ENCODE measurements around the gene FRMD3. TPM values are rescaled to one million over a fixed set of nuclear protein-coding genes. Genes with fewer than 3 reads are reported as not detected.

FRMD3 gene
- total RNA-seq, 1 donor from 2014 or later = 0.59 TPM

- no peaks in the 10 kb centered on the region for H3K36me3 Mint-ChIP-seq (ENCODE audit: low read depth, unreplicated experiment)
Observed at GRCh38 chr9:83538890-83539238, 663 bp upstream of the FRMD3 start.

GRCh38 chr9:83537331-83538171, 650 bp downstream of the FRMD3 start:
- H3K4me1 Mint-ChIP-seq (ENCODE audit: unreplicated experiment) = peaks cover 21% of the 10 kb centered on the region
- DNase-seq (ENCODE audit: low spot score) = no peak
- H3K36me3 Mint-ChIP-seq (ENCODE audit: low read depth, unreplicated experiment) = no peaks in the 10 kb centered on the region
- no peaks in the 10 kb centered on the region for H3K9me3 Mint-ChIP-seq (ENCODE audit: unreplicated experiment)
- TF ChIP-seq, protein P1, sequence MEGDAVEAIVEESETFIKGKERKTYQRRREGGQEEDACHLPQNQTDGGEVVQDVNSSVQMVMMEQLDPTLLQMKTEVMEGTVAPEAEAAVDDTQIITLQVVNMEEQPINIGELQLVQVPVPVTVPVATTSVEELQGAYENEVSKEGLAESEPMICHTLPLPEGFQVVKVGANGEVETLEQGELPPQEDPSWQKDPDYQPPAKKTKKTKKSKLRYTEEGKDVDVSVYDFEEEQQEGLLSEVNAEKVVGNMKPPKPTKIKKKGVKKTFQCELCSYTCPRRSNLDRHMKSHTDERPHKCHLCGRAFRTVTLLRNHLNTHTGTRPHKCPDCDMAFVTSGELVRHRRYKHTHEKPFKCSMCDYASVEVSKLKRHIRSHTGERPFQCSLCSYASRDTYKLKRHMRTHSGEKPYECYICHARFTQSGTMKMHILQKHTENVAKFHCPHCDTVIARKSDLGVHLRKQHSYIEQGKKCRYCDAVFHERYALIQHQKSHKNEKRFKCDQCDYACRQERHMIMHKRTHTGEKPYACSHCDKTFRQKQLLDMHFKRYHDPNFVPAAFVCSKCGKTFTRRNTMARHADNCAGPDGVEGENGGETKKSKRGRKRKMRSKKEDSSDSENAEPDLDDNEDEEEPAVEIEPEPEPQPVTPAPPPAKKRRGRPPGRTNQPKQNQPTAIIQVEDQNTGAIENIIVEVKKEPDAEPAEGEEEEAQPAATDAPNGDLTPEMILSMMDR (IDR thresholded peaks at IDR 0.05; ENCODE audit: unreplicated experiment) = no peak
- H3K27me3 Mint-ChIP-seq (ENCODE audit: unreplicated experiment) = peaks cover 14% of the 10 kb centered on the region
- H3K4me3 Mint-ChIP-seq (ENCODE audit: unreplicated experiment) = no peak overlapping the region
- H3K27ac Mint-ChIP-seq (ENCODE audit: unreplicated experiment) = no peak overlapping the region

More at GRCh38 chr9:83538890-83539238, 663 bp upstream of the FRMD3 start:
- DNase-seq (ENCODE audit: low spot score) = no peak
- peak overlapping the region; percentile 34 for H3K4me3 Mint-ChIP-seq (ENCODE audit: unreplicated experiment)
- no peaks in the 10 kb centered on the region for H3K9me3 Mint-ChIP-seq (ENCODE audit: unreplicated experiment)
- no peak overlapping the region for H3K27ac Mint-ChIP-seq (ENCODE audit: unreplicated experiment)
- TF ChIP-seq, protein P1 (IDR thresholded peaks at IDR 0.05; ENCODE audit: unreplicated experiment) = peak; percentile 1
- peaks cover 21% of the 10 kb centered on the region for H3K4me1 Mint-ChIP-seq (ENCODE audit: unreplicated experiment)
- peaks cover 14% of the 10 kb centered on the region for H3K27me3 Mint-ChIP-seq (ENCODE audit: unreplicated experiment)

DNA sequence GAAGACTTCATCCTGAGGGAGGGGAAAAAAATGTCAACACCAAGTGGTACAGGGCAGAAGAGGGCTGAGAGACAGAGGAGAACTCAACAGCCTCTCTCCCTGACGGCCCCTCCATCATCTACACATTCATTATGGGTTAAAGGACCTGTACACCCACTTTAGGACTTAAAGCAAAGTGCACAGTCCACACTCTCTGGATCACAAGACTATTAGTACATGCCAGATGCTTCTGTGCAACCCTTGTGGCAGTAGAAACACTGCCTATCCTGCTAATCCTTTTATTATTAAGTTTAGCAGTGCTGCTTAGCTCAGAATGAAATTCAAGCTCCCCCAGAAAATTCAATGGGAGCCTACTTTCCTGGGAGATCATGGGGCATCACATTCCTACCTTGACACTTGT, 1.9 kb downstream of the FRMD3 start:
- TF ChIP-seq, protein P1 (IDR thresholded peaks at IDR 0.05; ENCODE audit: unreplicated experiment) = no peak
- peaks cover 14% of the 10 kb centered on the region for H3K27me3 Mint-ChIP-seq (ENCODE audit: unreplicated experiment)
- H3K4me3 Mint-ChIP-seq (ENCODE audit: unreplicated experiment) = no peak overlapping the region
- no peaks in the 10 kb centered on the region for H3K36me3 Mint-ChIP-seq (ENCODE audit: low read depth, unreplicated experiment)
- DNase-seq (ENCODE audit: low spot score) = no peak
- no peaks in the 10 kb centered on the region for H3K9me3 Mint-ChIP-seq (ENCODE audit: unreplicated experiment)
- H3K4me1 Mint-ChIP-seq (ENCODE audit: unreplicated experiment) = peaks cover 21% of the 10 kb centered on the region
- H3K27ac Mint-ChIP-seq (ENCODE audit: unreplicated experiment) = no peak overlapping the region

GRCh38 chr9:83535736-83536135, 2.5 kb downstream of the FRMD3 start:
- Mint-ChIP-seq H3K4me3 (ENCODE audit: unreplicated experiment) (no peak overlapping the region), H3K27me3 (ENCODE audit: unreplicated experiment) (peaks cover 14% of the 10 kb centered on the region), H3K4me1 (ENCODE audit: unreplicated experiment) (peaks cover 21% of the 10 kb centered on the region), H3K9me3 (ENCODE audit: unreplicated experiment) (no peaks in the 10 kb centered on the region), H3K27ac (ENCODE audit: unreplicated experiment) (no peak overlapping the region), H3K36me3 (ENCODE audit: low read depth, unreplicated experiment) (no peaks in the 10 kb centered on the region)
- TF ChIP-seq, protein P1 (IDR thresholded peaks at IDR 0.05; ENCODE audit: unreplicated experiment) = no peak
- no peak for DNase-seq (ENCODE audit: low spot score)

DNA sequence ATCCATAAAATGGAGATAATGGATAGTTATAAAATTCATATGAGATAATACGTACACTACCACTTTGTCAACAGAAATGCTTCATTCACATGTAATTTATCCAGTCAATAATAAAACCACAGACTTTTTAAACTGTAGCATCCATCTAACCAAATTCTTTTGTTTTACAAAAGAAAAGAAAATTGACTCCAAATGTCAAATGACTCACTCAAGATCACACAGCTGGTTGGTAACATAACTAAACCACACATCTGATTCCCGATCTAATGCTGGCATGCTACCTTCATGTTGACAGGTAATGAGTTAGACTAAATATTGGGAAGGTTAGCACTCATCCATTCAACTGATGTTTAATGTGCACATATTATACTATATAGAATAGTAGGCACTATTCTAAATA, 4.9 kb downstream of the FRMD3 start:
- peaks cover 16% of the 10 kb centered on the region for H3K4me1 Mint-ChIP-seq (ENCODE audit: unreplicated experiment)
- DNase-seq (ENCODE audit: low spot score) = no peak
- no peaks in the 10 kb centered on the region for H3K36me3 Mint-ChIP-seq (ENCODE audit: low read depth, unreplicated experiment)
- no peak overlapping the region for H3K27ac Mint-ChIP-seq (ENCODE audit: unreplicated experiment)
- no peaks in the 10 kb centered on the region for H3K9me3 Mint-ChIP-seq (ENCODE audit: unreplicated experiment)
- H3K27me3 Mint-ChIP-seq (ENCODE audit: unreplicated experiment) = no peaks in the 10 kb centered on the region
- H3K4me3 Mint-ChIP-seq (ENCODE audit: unreplicated experiment) = no peak overlapping the region
- TF ChIP-seq, protein P1 (IDR thresholded peaks at IDR 0.05; ENCODE audit: unreplicated experiment) = no peak
